ENCODE measurements around the gene WFDC12.
"Not testable (repeated sequence)": the region's sequence is repeated elsewhere in the genome, so short reads cannot be mapped to it uniquely, and the experiment has no call there.

The WFDC12 gene, protein sequence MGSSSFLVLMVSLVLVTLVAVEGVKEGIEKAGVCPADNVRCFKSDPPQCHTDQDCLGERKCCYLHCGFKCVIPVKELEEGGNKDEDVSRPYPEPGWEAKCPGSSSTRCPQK

DNA sequence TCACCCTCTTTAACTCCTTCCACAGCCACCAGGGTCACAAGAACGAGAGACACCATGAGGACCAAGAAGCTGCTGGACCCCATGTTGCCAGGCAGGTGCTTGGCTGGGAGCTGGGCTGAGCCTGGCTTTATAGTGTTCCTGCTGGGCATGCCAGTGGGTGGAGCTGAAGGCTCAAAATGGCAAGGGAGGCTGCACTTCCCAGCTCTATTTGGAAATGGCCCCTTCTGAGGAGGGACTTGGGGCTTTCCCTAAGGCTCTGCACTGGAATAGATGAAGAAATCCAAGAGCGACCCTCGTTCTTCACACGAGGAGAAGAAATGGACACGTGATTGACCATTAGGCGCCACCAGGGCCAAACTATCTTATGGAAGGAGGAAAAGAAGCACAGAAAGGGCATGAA lies at the start of gene WFDC12:
TSS of gene WFDC12 (minus strand) at position 101 of the 400 bp plus-strand sequence. CDS start at position 83, 18 bp downstream.
- TF ChIP-seq, protein P1, sequence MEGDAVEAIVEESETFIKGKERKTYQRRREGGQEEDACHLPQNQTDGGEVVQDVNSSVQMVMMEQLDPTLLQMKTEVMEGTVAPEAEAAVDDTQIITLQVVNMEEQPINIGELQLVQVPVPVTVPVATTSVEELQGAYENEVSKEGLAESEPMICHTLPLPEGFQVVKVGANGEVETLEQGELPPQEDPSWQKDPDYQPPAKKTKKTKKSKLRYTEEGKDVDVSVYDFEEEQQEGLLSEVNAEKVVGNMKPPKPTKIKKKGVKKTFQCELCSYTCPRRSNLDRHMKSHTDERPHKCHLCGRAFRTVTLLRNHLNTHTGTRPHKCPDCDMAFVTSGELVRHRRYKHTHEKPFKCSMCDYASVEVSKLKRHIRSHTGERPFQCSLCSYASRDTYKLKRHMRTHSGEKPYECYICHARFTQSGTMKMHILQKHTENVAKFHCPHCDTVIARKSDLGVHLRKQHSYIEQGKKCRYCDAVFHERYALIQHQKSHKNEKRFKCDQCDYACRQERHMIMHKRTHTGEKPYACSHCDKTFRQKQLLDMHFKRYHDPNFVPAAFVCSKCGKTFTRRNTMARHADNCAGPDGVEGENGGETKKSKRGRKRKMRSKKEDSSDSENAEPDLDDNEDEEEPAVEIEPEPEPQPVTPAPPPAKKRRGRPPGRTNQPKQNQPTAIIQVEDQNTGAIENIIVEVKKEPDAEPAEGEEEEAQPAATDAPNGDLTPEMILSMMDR (IDR thresholded peaks at IDR 0.05), result no peak
- TF ChIP-seq ZFX (IDR thresholded peaks at IDR 0.05; ENCODE audit: borderline replicate concordance), result no peak
- H3K27ac ChIP-seq, result no peak within 1 kb of the TSS

DNA sequence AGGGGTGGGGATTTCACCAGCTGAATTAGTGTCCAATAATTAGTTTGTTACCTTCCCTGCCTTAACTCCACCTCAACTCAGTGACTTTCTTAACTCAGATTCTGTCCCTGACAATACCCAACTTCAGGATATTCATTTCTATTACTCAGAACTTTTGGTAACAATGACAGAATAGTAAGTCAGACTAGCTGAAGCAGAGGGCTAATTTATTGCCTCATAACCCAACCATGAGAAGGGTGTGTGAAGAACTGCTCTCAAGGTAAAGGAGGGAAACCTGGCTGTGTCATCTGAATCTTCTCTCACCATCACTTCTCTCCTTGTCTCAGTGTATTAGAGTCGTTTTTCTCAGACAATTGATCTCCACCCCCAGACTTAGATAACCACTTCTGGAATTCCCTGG lies 49.3 kb upstream of the WFDC12 start:
- no peak overlapping the region for H3K27ac ChIP-seq
- TF ChIP-seq, protein P1 (IDR thresholded peaks at IDR 0.05), result no peak
- TF ChIP-seq ZFX (IDR thresholded peaks at IDR 0.05; ENCODE audit: borderline replicate concordance), result no peak

DNA sequence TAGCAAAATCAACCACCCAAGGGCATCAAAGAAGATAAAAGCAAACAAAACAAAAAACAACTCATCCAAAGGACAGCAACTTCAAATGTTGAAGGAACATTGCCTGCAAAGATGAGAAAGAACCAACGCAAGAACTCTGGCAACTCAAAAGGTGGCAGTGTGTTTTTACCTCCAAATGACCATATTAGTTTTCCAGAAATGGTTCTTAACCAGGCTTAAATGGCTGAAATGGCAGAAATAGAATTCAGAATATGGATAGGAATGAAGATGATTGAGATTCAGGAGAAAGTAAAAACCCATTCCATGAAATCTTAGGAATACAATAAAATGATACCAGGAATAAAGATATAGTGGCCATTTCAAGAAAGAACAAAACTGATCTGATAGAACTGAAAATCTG lies 40.6 kb upstream of the WFDC12 start:
- TF ChIP-seq ZFX (IDR thresholded peaks at IDR 0.05; ENCODE audit: borderline replicate concordance), result no peak
- TF ChIP-seq, protein P1 (IDR thresholded peaks at IDR 0.05), result no peak
- H3K27ac ChIP-seq, result no peak overlapping the region

DNA sequence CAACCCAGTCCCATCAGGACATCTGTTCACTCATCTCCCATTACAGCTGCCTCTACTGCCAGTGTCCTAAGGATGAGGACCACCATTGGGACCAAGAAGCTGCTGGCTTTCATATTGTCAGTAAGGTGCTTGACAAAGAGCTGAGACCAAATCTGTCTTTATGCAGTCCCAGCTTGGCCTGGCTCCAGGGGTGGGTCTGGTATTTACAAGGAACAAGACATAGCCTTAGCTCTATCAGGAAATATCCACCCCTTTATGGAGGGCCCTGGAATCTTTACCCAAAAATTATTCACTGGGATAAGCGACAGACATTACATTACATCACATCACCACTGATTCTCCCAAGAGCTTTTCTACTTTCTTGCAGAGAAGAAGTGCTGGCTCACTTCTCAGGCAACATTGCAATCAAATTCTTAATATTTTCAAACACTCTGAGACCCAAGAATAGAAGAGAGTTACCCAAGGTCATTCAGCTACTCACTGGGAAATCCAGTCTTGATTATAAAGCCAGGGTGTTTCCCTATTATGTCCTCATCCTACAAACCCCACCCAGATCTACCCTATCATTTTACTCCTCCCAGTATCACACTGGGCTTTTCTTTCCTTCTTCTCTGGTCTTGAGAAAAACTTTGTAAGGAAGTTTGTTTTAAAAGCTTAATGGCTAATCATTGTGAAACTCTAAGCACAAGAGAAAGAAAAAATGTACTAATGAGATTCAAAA lies 39.0 kb upstream of the WFDC12 start:
- H3K27ac ChIP-seq, result no peak overlapping the region
- no peak for TF ChIP-seq ZFX (IDR thresholded peaks at IDR 0.05; ENCODE audit: borderline replicate concordance)

DNA sequence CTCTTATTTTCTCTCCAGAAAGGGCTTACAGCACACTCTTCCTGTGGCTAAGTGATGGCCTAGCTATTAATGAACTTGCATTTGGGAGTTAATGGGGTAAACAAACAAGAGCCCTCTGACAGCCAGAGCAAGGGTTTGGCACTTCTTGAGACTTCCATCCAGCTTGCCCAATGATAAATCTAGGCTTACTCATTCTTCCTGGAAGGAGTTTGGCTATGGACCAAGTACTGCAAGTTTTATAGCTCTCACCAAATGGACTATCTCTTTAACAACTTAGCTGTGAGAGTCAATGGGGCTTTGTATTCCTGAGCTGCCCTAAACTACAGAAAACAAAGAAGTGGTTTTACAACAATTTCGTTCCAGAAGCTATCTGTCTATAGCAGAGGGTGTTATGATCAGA lies 33.7 kb upstream of the WFDC12 start:
- TF ChIP-seq, protein P1 (IDR thresholded peaks at IDR 0.05), result no peak
- no peak for TF ChIP-seq ZFX (IDR thresholded peaks at IDR 0.05; ENCODE audit: borderline replicate concordance)
- H3K27ac ChIP-seq, result no peak overlapping the region

DNA sequence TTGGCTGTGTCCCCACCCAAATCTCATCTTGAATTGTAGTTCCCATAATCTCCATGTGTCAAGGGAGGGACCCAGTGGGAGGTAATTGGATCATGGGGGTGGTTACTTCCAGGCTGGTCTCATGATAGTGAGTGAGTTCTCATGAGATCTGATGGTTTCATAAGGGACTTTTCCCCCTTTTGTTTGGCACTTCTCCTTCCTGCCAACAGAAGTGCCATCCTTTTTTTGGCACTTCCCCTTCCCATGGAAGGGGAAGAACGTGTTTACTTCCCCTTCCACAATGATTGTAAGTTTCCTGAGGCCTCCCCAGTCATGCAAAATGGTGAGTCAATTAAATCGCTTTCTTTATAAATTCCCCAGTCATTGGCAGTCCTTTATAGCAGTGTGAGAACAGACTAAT lies 32.4 kb upstream of the WFDC12 start:
- no peak for TF ChIP-seq ZFX (IDR thresholded peaks at IDR 0.05; ENCODE audit: borderline replicate concordance)
- TF ChIP-seq, protein P1 (IDR thresholded peaks at IDR 0.05), result no peak

DNA sequence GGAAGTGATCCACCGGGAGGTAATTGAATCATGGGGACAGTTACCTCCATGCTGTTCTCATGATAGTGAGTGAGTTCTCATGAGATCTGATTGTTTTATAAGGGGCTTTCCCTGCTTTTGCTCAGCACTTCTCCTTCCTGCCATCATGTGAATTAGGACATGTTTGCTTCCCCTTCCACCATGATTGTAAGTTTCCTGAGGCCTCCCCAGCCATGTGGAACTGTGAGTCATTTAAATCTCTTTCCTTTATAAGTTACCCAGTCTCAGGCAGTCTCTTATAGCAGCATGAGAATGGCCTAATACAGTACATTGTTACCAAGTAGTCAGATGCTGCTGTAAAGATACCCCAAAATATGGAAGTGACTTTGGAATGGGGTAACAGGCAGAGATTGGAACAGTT lies 30.5 kb upstream of the WFDC12 start:
- not testable (repeated sequence) for H3K27ac ChIP-seq

More for the DNA sequence above, 32.4 kb upstream of the WFDC12 start:
- H3K27ac ChIP-seq, result no peak overlapping the region

DNA sequence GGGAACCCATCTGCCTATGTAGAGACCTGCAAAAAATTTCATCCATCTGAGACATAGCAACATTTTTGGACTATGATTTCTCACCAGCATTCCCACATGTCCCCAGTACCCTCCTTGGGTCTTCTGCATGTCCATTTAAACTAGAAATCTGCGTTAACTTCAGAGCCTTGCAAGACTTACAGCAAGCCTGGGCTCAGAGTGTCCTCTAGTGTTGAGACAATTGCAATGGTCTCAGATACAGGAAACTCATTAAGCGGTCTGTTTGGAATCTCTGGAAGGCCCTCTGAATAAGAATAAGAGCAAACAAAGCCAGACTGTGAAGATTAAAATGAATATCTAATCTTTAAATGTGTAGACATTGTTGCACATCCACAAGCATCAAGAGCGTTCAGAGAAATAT lies 29.9 kb upstream of the WFDC12 start:
- TF ChIP-seq, protein P1 (IDR thresholded peaks at IDR 0.05), result no peak
- no peak for TF ChIP-seq ZFX (IDR thresholded peaks at IDR 0.05; ENCODE audit: borderline replicate concordance)
- no peak overlapping the region for H3K27ac ChIP-seq

All from 22Rv1 (cell line).